HL-60 (cell line): ENCODE measurements around the gene GAS5.

ENCODE experiments used
- DNase-seq, 2 experiments: peaks; one replicate each; pipeline ENCODE4 v3.0.0-alpha.2; 2010 to 2020; ENCODE audit warnings: low read depth in 1 of 2, low spot score in 1 of 2
- H3K27ac ChIP-seq: fragments of 250-450 bp; sonication (Bioruptor Pico); replicated peaks from 2 replicates; pipeline ENCODE4 v1.5.1; 2020; ENCODE audit warnings: mild to moderate bottlenecking, moderate library complexity
- H3K27me3 ChIP-seq: fragments of 250-450 bp; sonication (Bioruptor Pico); 2 replicates; pipeline ENCODE4 v1.5.1; 2021; ENCODE audit warnings: mild to moderate bottlenecking, moderate library complexity; ENCODE audit not compliant: insufficient read depth, poor library complexity, severe bottlenecking
- H3K4me3 ChIP-seq: replicated peaks from 2 replicates; pipeline ENCODE4 v1.5.1; 2011; ENCODE audit warnings: mild to moderate bottlenecking, control low read depth, low read length; ENCODE audit not compliant: insufficient read depth
- GABPA ChIP-seq: IDR thresholded peaks from 2 replicates; pipeline ENCODE4 v1.6.1; 2012; ENCODE audit warnings: low read depth
- POLR2AphosphoS5 ChIP-seq: IDR thresholded peaks from 2 replicates; pipeline ENCODE4 v1.6.1; 2012; ENCODE audit warnings: low read depth
- SPI1 ChIP-seq: IDR thresholded peaks from 2 replicates; pipeline ENCODE4 v1.6.1; 2012; ENCODE audit warnings: low read depth, mild to moderate bottlenecking, borderline replicate concordance

Gene GAS5

DNA sequence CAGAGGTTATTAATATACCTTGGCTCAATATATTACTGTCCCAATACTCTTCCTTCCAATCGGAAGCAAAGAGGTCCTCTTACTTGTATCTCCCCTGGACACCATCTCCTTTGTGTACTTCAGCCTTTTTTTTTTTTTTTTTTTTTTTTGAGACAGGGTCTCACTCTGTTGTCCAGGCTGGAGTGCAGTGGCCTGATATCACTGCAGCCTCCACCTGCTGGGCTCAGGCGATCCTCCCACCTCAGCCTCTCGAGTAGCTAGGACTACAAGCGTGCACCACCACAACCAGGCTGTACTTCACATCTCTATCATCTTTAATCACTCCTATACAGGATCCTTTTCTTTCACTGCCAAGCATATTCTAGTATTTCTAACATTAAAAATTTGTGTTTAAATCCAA lies 46.1 kb downstream of the GAS5 start:
- no peak for DNase-seq
- Histone ChIP-seq H3K4me3 (no peak overlapping the region), H3K27ac (no peak overlapping the region), H3K27me3 (no peaks in the 10 kb centered on the region)
- no peak for TF ChIP-seq SPI1

DNA sequence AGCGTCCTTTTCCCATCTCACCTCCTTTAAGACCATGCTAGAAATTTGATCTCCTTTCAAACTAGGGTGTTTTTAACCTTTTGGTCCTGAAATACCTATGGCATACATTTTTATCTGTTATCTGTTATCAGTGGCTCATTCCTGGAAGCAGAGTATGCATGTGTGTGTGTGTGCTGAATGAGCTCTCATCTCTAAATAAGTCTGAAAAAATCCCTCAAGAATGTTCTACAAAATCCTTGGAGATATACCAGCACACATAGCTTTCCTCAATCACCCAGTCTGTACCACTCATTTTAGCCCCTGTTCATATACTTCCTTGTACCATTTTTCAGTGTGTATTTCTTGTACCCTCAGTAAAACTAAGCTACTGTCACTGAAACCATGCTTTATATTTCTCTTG lies 49.3 kb downstream of the GAS5 start:
- Histone ChIP-seq H3K27ac (no peak overlapping the region), H3K4me3 (no peak overlapping the region), H3K27me3 (no peaks in the 10 kb centered on the region)
- TF ChIP-seq GABPA (no peak), POLR2AphosphoS5 (no peak)
- DNase-seq: no peak
